H1 (cell line): ENCODE measurements around the gene MAPT.

Source experiments
- CHD2 ChIP-seq: IDR thresholded peaks from 2 replicates; pipeline ENCODE4 v1.6.1; 2012; ENCODE audit warnings: low read length, improper control_type of control experiment
- CHD7 ChIP-seq: fragments of 300-600 bp; sonication (generic); IDR thresholded peaks from 2 replicates; pipeline ENCODE4 v1.7.1; 2012; ENCODE audit warnings: low read length, moderate library complexity, mild to moderate bottlenecking, inconsistent platforms; ENCODE audit not compliant: insufficient replicate concordance
- CREB1 ChIP-seq: IDR thresholded peaks from 2 replicates; pipeline ENCODE4 v1.6.1; 2012; ENCODE audit warnings: inconsistent platforms
- CTCF ChIP-seq, 3 experiments: IDR thresholded peaks; 1 replicate in 2 of 3; 2 replicates in 1 of 3; pipeline versions ENCODE4 v1.5.1 to v1.6.1; 2011; ENCODE audit warnings: low read length in 3 of 3, mild to moderate bottlenecking in 3 of 3, inconsistent platforms in 2 of 3, low read depth in 1 of 3, moderate library complexity in 1 of 3; ENCODE audit not compliant: insufficient read depth in 1 of 3; ENCODE audit errors: control extremely low read depth in 1 of 3
- GABPA ChIP-seq: IDR thresholded peaks from 2 replicates; pipeline ENCODE4 v1.6.1; 2011; ENCODE audit warnings: mild to moderate bottlenecking, low read length, moderate library complexity, borderline replicate concordance; ENCODE audit not compliant: insufficient read depth
- POLR2A ChIP-seq, 2 experiments: IDR thresholded peaks; 1 replicate in 1 of 2; 2 replicates in 1 of 2; pipeline ENCODE4 v1.6.1; 2011; ENCODE audit warnings: low read depth in 2 of 2, low read length in 2 of 2, mild to moderate bottlenecking in 2 of 2; ENCODE audit errors: control extremely low read depth in 1 of 2
- RAD21 ChIP-seq, 2 experiments: IDR thresholded peaks in 1 of 2; conservative IDR thresholded peaks in 1 of 2; 2 replicates each; pipeline ENCODE4 v1.6.1; 2011; ENCODE audit warnings: low read depth in 2 of 2, low read length in 2 of 2, improper control_type of control experiment in 1 of 2, inconsistent platforms in 1 of 2, mild to moderate bottlenecking in 1 of 2, moderate library complexity in 1 of 2
- SIN3A ChIP-seq, 2 experiments: IDR thresholded peaks in 1 of 2; conservative IDR thresholded peaks in 1 of 2; 2 replicates each; pipeline ENCODE4 v1.6.1; 2011 to 2012; ENCODE audit warnings: low read length in 2 of 2, improper control_type of control experiment in 1 of 2, low read depth in 1 of 2, mild to moderate bottlenecking in 1 of 2
- TAF1 ChIP-seq: IDR thresholded peaks from 2 replicates; pipeline ENCODE4 v1.6.1; 2011; ENCODE audit warnings: mild to moderate bottlenecking, low read depth, low read length
- TCF12 ChIP-seq: IDR thresholded peaks from 2 replicates; pipeline ENCODE4 v1.6.1; 2011; ENCODE audit warnings: low read depth, mild to moderate bottlenecking, low read length

GRCh38 chr17:45994987-45995386, 100.6 kb downstream of the MAPT start:
- no peak for TF ChIP-seq POLR2A (IDR thresholded peaks at IDR 0.05; ENCODE audit: control extremely low read depth in 1 of 2, low read depth in 2 of 2, low read length in 2 of 2)
- no peak for TF ChIP-seq CTCF (IDR thresholded peaks at IDR 0.05; ENCODE audit: control extremely low read depth in 1 of 3, insufficient read depth in 1 of 3, low read depth in 1 of 3, low read length in 3 of 3)
- TF ChIP-seq CREB1: no peak
- no peak for TF ChIP-seq TAF1
- no peak for TF ChIP-seq SIN3A (conservative IDR thresholded peaks at IDR 0.05 in 1 of 2, IDR thresholded peaks at IDR 0.05 in 1 of 2; ENCODE audit: low read depth in 1 of 2, low read length in 2 of 2)
- TF ChIP-seq CHD2: no peak
- TF ChIP-seq CHD7: no peak
- TF ChIP-seq RAD21 (IDR thresholded peaks at IDR 0.05 in 1 of 2, conservative IDR thresholded peaks at IDR 0.05 in 1 of 2; ENCODE audit: low read depth in 2 of 2, low read length in 2 of 2): no peak
- no peak for TF ChIP-seq TCF12
- TF ChIP-seq GABPA: no peak
